ENCODE results near the gene TTLL11.

GRCh38 chr9:122036988-122037387 lies 56.1 kb downstream of the TTLL11 start:
- TF ChIP-seq CTCF (IDR thresholded peaks at IDR 0.05 in 4 of 5, conservative IDR thresholded peaks at IDR 0.05 in 1 of 5) (no peak), POLR2A (IDR thresholded peaks at IDR 0.05) (no peak)
